Cardiac fibroblast (primary cell): ENCODE results near the gene PCGF3.
"Not testable (repeated sequence)": the region's sequence is repeated elsewhere in the genome, so short reads cannot be mapped to it uniquely, and the experiment has no call there.

Experiments used
- DNase-seq, 2 donors: peaks; one replicate each; pipeline versions ENCODE4 v3.0.0 to v3.0.0-alpha.2; 2010; ENCODE audit warnings: low read depth in 2 of 2
- H3K4me3 ChIP-seq, 2 donors: replicated peaks in 1 of 2; 1 replicate in 1 of 2; 2 replicates in 1 of 2; pipeline ENCODE4 v1.5.1; 2011; ENCODE audit warnings: low read depth in 2 of 2, low read length in 2 of 2, mild to moderate bottlenecking in 2 of 2, moderate library complexity in 1 of 2
- TF ChIP-seq, protein P1 (sequence below): IDR thresholded peaks from one replicate; pipeline ENCODE4 v1.5.1; 2011; ENCODE audit warnings: low read depth, mild to moderate bottlenecking, low read length, inconsistent platforms

PCGF3 gene

DNA sequence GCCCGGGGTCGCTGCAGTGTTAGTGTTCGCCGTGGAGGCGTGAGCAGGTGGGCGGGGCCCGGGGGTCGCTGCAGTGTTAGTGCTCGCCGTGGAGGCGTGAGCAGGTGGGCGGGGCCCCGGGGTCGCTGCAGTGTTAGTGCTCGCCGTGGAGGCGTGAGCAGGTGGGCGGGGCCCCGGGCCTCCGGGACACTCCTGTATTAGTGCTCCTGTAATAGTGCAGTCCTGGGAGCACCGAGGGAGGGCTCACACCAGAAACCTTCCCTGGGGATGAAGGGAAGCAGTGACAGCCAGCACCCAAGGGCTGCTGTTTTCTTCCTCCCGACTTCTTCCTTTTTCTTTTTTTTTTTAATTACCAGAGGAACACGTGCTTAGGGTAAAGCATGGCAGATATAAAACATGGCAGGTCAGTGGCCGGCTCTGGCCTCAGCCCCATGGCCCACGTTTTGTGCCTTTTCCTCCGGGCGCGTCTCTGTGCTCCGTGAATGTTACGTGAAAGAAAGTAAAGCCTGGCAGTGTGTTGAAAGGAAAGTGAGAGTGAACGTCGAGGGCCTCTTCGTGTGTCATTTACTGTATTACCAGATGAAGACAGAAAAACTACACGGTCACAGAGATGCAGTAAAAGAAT, 42.0 kb downstream of the PCGF3 start:
- no peak for DNase-seq
- TF ChIP-seq, protein P1, sequence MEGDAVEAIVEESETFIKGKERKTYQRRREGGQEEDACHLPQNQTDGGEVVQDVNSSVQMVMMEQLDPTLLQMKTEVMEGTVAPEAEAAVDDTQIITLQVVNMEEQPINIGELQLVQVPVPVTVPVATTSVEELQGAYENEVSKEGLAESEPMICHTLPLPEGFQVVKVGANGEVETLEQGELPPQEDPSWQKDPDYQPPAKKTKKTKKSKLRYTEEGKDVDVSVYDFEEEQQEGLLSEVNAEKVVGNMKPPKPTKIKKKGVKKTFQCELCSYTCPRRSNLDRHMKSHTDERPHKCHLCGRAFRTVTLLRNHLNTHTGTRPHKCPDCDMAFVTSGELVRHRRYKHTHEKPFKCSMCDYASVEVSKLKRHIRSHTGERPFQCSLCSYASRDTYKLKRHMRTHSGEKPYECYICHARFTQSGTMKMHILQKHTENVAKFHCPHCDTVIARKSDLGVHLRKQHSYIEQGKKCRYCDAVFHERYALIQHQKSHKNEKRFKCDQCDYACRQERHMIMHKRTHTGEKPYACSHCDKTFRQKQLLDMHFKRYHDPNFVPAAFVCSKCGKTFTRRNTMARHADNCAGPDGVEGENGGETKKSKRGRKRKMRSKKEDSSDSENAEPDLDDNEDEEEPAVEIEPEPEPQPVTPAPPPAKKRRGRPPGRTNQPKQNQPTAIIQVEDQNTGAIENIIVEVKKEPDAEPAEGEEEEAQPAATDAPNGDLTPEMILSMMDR, result no peak
- no peak overlapping the region for H3K4me3 ChIP-seq

DNA sequence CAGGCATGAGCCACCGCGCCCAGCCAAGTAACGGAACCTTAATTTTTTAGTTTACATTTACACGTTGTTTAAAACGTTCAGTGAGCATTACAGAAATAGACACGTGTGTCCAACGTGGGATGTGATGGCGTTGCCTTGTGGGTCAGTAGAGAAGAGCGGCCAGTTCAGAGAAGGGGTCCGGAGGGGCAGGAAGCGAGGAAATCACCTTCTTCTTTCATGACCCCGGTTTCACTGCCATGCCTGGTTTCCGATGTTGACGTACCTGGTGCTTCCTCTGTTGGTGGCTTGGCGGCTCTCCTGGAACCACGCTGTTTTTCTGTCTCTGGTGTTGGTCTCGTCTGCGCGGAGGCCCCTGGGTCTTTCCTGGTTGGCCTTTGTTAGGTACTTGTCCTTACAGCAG, 42.8 kb downstream of the PCGF3 start:
- TF ChIP-seq, protein P1, result no peak
- no peak for DNase-seq
- H3K4me3 ChIP-seq, result no peak overlapping the region

DNA sequence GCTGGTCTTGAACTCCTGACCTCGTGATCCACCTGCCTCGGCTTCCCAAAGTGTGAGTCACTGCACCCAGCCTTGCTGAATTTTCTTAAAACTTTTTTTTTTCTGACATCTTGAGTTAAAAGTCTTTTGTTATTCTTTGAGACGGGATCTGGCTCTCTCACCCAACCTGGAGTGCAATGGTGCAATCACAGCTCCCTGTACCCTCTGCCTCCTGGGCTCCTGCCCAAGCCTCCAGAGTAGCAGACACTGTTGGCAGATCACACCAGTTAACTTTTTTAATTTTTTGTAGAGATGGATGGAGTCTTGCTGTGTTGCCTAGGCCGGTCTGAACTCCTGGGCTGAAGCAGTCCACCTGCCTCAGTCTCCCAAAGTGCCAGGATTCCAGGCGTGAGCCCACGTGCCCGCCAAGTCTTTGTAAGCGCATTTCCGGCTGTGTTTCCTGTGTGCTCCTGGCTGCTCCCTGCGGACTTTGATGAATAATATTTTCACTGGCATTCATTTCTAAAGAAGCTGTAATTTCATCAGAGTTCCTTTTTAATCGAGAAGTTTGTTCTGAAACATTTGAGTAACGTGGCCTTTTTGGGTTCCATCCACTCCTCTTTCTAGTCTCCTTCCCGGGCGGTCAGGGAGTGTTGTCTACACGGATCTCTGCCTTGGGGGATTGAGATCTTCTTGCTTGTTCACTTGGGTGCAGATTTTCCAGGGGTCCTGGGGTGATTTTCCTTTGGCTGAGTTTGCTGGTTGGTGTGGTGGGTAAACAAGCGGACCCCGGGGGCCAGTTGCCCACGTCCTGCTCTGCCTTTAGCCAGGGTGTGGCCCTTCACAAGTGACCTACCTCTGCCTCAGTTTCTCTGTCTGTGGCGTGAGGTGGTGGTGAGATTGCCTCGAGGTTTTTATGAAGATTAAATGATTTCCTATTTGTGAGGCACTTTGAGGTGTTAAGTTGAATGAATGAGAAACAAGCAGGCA, 44.4 kb downstream of the PCGF3 start:
- DNase-seq, result peak; percentile 95 to 96
- TF ChIP-seq, protein P1, result no peak
- no peak overlapping the region for H3K4me3 ChIP-seq

DNA sequence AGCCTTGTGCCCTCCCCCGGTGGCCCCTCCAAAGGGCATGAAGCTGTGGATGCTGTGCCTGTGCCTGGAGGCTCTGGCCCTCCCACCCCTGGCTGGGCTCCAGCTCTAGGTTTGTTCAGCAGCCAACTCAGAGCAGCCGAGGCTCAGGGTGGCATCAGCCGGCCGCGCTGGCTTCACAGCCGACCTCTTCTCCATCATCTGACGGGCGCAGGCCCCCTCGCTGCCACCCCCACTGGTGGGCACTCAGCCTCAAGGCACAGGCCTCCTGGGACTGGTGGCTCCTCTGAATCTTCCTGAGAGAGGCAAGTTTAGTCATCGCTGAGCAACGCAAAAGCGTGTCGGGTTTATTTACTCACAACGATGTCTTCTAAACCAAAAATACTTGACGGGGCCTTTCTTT, 46.0 kb downstream of the PCGF3 start:
- TF ChIP-seq, protein P1, result no peak
- H3K4me3 ChIP-seq, result no peak overlapping the region
- peak in 1 of 2 donors; percentile 68 for DNase-seq

DNA sequence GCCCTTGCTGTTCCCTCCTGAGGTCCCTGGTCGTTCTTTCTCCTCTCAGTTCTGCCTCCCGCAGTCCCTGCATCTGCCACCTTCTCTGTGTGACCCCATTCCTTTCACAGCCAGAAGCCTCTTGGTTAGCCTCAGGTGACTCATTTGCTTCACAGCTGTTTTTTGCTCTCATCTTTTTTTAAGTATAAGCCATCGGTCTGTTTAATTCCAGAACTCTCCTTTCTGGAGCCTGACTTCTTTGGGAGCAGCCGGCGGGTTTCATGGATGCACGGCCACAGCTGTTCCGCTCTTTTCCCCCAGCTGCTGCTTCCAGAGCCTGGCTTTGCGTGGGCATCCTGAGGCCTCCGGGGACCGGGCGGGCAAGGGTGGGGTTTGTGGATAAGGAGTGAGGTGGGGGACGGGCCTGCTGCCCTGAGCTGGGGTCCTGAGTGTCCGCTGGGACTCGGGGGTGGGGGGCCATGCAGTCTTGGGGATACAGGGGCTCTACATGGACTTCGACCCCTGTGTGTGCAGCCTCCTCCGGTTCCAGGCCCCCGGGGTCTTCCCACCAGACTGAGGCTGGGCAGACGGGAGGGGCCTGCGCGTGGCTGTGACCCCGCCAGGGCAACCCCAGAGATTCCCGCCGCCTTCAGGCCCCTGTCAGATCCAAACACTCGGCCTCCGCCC, 46.7 kb downstream of the PCGF3 start:
- DNase-seq, result peak in 1 of 2 donors; percentile 31
- H3K4me3 ChIP-seq, result no peak overlapping the region
- TF ChIP-seq, protein P1, result no peak

DNA sequence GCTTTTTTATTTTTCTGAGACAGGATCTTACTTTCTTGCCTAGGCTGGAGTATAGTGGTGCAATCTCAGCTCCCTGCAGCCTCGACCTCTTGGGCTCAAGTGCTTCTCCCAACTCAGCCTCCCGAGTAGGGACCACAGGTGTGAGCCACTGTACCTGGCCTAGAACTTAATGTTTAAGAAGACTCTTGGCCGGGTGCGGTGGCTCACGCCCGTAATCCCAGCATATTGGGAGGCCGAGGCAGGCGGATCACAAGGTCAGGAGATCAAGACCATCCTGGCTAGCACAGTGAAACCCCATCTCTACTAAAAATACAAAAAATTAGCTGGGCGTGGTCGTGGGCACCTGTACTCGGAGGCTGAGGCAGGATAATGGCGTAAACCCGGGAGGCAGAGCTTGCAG, 47.6 kb downstream of the PCGF3 start:
- not testable (repeated sequence) for DNase-seq

More for the DNA sequence above, 47.6 kb downstream of the PCGF3 start:
- not testable (repeated sequence) for H3K4me3 ChIP-seq
